CD4-positive, alpha-beta T cell (primary cell): ENCODE measurements around the gene IGFLR1. TPM values are rescaled to one million over a fixed set of nuclear protein-coding genes. Genes with fewer than 3 reads are reported as not detected.

Experiments
- ATAC-seq: fragments of 200-7000 bp; cut with Tn5 transposase; one replicate; pipeline ENCODE4 v1.10.0; 2022; ENCODE audit warnings: mild to moderate bottlenecking; ENCODE audit not compliant: poor library complexity
- CTCF ChIA-PET: fragments of 350-600 bp; sonication (Branson Sonifier 250); formaldehyde crosslinking; loops from one replicate; lab custom pipeline; 2021; ENCODE audit warnings: antibody characterized with exemption, inconsistent platforms; lab: Charles Lee
- POLR2A ChIA-PET: fragments of 350-600 bp; sonication (Branson Sonifier 250); formaldehyde crosslinking; loops from one replicate; lab custom pipeline; 2021; ENCODE audit warnings: antibody characterized with exemption, inconsistent platforms; lab: Charles Lee
- DNase-seq, 14 experiments: peaks; one replicate each; pipeline ENCODE4 v3.0.0-alpha.2; 2013 to 2020; ENCODE audit warnings: mixed read lengths in 2 of 14
- H3K27ac ChIP-seq, 2 donors: one replicate each; pipeline versions ENCODE4 v1.5.1 to v1.7.0; 2013; ENCODE audit warnings: low read length in 2 of 2, low read depth in 1 of 2, mild to moderate bottlenecking in 1 of 2
- H3K27me3 ChIP-seq, 2 experiments: 1 replicate in 1 of 2; 2 replicates in 1 of 2; pipeline versions ENCODE4 v1.6.1 to v1.7.0; 2013; ENCODE audit warnings: low read length in 2 of 2, control low read depth in 1 of 2, mild to moderate bottlenecking in 1 of 2, moderate library complexity in 1 of 2; ENCODE audit not compliant: insufficient read depth in 2 of 2, control insufficient read depth in 1 of 2
- H3K36me3 ChIP-seq: one replicate; pipeline ENCODE4 v1.6.1; 2013; ENCODE audit warnings: low read length, control low read depth; ENCODE audit not compliant: insufficient read depth
- H3K4me1 ChIP-seq: one replicate; pipeline ENCODE4 v1.6.1; 2013; ENCODE audit warnings: low read length, control low read depth; ENCODE audit not compliant: insufficient read depth
- H3K4me3 ChIP-seq: one replicate; pipeline ENCODE4 v1.5.1; 2013; ENCODE audit warnings: mild to moderate bottlenecking, low read length, moderate library complexity
- H3K9me3 ChIP-seq, 2 experiments: 1 replicate in 1 of 2; 2 replicates in 1 of 2; pipeline versions ENCODE4 v1.6.1 to v1.7.0; 2013; ENCODE audit warnings: low read length in 2 of 2, mild to moderate bottlenecking in 2 of 2, control low read depth in 1 of 2, moderate library complexity in 1 of 2; ENCODE audit not compliant: control insufficient read depth in 1 of 2, insufficient read depth in 1 of 2
- H3K27ac Mint-ChIP-seq: one replicate; pipeline ENCODE4 v1.8.0; 2020; ENCODE audit warnings: mixed read lengths
- H3K27me3 Mint-ChIP-seq: one replicate; pipeline ENCODE4 v1.8.0; 2021; ENCODE audit warnings: mixed read lengths
- H3K36me3 Mint-ChIP-seq: one replicate; pipeline ENCODE4 v1.8.0; 2021; ENCODE audit warnings: low read depth, mixed read lengths
- H3K4me1 Mint-ChIP-seq: one replicate; pipeline ENCODE4 v1.8.0; 2021; ENCODE audit warnings: low read depth, mixed read lengths
- H3K4me3 Mint-ChIP-seq: one replicate; pipeline ENCODE4 v1.8.0; 2020; ENCODE audit warnings: mild to moderate bottlenecking, mixed read lengths
- H3K9me3 Mint-ChIP-seq: one replicate; pipeline ENCODE4 v1.8.0; 2020; ENCODE audit warnings: mixed read lengths
- intact Hi-C, 2 experiments: fragments of 100-400 bp; cut with DNase I in 1 of 2; cut with micrococcal nuclease in 1 of 2; formaldehyde crosslinking; loops; one replicate each; pipeline versions ENCODE4 v1.15.1 to v1.9.0; 2023 to 2025; cut with DNase I, micrococcal nuclease
- total RNA-seq, 174 experiments: library from RNA in 2 of 174; stranded (reverse) in 2 of 174; gene quantifications; one replicate each; pipeline ENCODE4 v1.2.3 and lab custom pipeline; 2021 to 2026
- TF ChIP-seq, protein P1 (sequence below): fragments of 200-600 bp; IDR thresholded peaks from one replicate; pipeline ENCODE4 v1.8.0; 2022; ENCODE audit warnings: antibody characterized with exemption, mild to moderate bottlenecking

The IGFLR1 gene
- total RNA-seq, 2 experiments from 2014 or later, result 40.3 to 43.1 TPM

DNA sequence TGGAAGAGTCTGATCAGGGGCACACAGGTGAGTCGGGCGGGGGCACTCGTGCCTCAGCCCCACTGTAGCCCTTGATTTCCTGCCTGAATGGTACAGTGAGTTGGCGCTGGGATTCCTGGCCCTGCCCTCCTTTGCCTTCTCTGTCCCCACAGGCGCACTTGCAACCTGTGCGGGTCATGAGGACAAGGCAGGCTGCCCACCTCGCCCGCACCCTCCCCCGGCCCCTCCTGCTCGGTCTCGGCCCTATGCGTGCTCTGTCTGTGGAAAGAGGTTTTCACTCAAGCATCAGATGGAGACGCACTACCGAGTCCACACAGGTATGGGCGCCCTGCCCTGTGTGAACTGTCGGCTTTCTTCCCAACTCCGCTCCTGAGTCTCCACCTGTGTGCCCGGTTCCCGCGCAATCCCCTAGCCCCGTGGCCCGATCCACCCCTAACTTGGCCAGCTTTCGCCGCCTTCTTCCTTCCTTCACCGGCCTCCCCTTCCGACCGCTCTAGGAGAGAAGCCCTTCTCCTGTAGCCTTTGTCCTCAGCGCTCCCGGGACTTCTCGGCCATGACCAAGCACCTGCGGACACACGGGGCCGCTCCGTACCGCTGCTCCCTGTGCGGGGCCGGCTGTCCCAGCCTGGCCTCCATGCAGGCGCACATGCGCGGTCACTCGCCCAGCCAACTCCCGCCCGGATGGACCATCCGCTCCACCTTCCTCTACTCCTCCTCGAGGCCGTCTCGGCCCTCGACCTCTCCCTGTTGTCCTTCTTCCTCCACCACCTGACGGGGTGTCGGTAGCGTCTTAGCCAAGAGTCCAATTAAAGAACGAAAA lies 26.1 kb downstream of the IGFLR1 start:
- ATAC-seq (no peak), DNase-seq (peak in 3 of 14 experiments; percentile 24 to 54 (median 50))
- peaks cover 26% of the 10 kb centered on the region for H3K36me3 Mint-ChIP-seq
- no peaks in the 10 kb centered on the region for H3K9me3 ChIP-seq
- intact Hi-C loops, result loop anchor here (1.0 to 10.0 kb wide), 7 partner anchors 22 to 451 kb away; partner anchors contain the start of genes COX6B1 (in 1 of the 2), HSPB6 (in 1 of the 2), PROSER3 (in 1 of the 2) and PSENEN (in 1 of the 2)
- TF ChIP-seq, protein P1, sequence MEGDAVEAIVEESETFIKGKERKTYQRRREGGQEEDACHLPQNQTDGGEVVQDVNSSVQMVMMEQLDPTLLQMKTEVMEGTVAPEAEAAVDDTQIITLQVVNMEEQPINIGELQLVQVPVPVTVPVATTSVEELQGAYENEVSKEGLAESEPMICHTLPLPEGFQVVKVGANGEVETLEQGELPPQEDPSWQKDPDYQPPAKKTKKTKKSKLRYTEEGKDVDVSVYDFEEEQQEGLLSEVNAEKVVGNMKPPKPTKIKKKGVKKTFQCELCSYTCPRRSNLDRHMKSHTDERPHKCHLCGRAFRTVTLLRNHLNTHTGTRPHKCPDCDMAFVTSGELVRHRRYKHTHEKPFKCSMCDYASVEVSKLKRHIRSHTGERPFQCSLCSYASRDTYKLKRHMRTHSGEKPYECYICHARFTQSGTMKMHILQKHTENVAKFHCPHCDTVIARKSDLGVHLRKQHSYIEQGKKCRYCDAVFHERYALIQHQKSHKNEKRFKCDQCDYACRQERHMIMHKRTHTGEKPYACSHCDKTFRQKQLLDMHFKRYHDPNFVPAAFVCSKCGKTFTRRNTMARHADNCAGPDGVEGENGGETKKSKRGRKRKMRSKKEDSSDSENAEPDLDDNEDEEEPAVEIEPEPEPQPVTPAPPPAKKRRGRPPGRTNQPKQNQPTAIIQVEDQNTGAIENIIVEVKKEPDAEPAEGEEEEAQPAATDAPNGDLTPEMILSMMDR, result no peak
- peaks cover 79% of the 10 kb centered on the region for H3K4me1 ChIP-seq
- H3K27ac Mint-ChIP-seq, result peak overlapping the region; percentile 89
- no peaks in the 10 kb centered on the region for H3K27me3 ChIP-seq
- no peaks in the 10 kb centered on the region for H3K27me3 Mint-ChIP-seq
- H3K4me3 ChIP-seq, result peak overlapping the region; percentile 96
- ChIA-PET CTCF (interaction anchor here (0.6 to 1.0 kb wide), 4 partner anchors 22 to 214 kb away, joined by 3 to 4 read pairs (median 4); partner anchors contain the start of gene LIN37), POLR2A (interaction anchor here (0.6 to 6.3 kb wide), 4 partner anchors 14 to 461 kb away, joined by 3 to 63 read pairs (median 3); no protein-coding TSS in a partner anchor)
- peak overlapping the region; percentile 93 for H3K4me3 Mint-ChIP-seq
- H3K4me1 Mint-ChIP-seq, result peaks cover 70% of the 10 kb centered on the region
- peaks cover 15% of the 10 kb centered on the region for H3K36me3 ChIP-seq
- H3K9me3 Mint-ChIP-seq, result no peaks in the 10 kb centered on the region
- peak overlapping the region; percentile 73 to 76 for H3K27ac ChIP-seq

DNA sequence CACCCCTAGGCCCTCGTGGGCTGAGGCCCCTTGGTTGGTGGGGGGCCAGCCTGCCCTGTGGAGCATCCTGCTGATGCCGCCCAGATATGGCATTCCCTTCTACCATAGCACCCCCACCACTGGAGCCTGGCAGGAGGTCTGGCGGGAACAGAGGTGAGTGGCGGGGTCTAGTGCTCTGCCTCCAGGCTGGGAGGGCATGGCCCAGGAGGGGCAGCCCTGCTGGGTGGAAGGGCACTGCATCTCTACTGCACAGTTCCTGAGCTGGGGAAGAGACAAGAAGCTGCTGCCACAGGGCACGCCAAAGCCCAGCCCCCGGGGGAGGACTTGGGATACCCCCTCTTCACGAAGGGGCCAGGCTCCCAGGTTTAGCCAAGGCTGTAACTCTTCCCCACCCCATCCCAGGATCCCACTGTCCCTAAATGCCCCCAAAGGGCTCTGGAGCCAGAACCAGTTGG lies 26.9 kb downstream of the IGFLR1 start:
- POLR2A ChIA-PET, result interaction anchor here (0.6 to 6.3 kb wide), 5 partner anchors 13 to 462 kb away, joined by 3 to 63 read pairs (median 3); partner anchors contain the start of gene U2AF1L4
- peaks cover 77% of the 10 kb centered on the region for H3K4me1 Mint-ChIP-seq
- H3K27ac Mint-ChIP-seq, result peak overlapping the region; percentile 89
- H3K36me3 Mint-ChIP-seq, result peaks cover 20% of the 10 kb centered on the region
- Histone ChIP-seq H3K27ac (no peak overlapping the region), H3K27me3 (no peaks in the 10 kb centered on the region), H3K4me1 (peaks cover 87% of the 10 kb centered on the region), H3K4me3 (peak overlapping the region; percentile 96), H3K36me3 (peaks cover 9% of the 10 kb centered on the region), H3K9me3 (no peaks in the 10 kb centered on the region)
- peak overlapping the region; percentile 93 for H3K4me3 Mint-ChIP-seq
- TF ChIP-seq, protein P1, result no peak
- DNase-seq (peak in 1 of 14 experiments; percentile 31), ATAC-seq (no peak)
- H3K27me3 Mint-ChIP-seq, result no peaks in the 10 kb centered on the region
- CTCF ChIA-PET, result interaction anchor here (1.0 kb wide), 2 partner anchors 21 to 33 kb away, joined by 3 to 4 read pairs; partner anchors contain the start of gene LIN37
- H3K9me3 Mint-ChIP-seq, result no peaks in the 10 kb centered on the region
- intact Hi-C loops, result loop anchor here (5.0 to 10.0 kb wide), 3 partner anchors 42 to 451 kb away; partner anchors contain the start of genes COX6B1 (in 1 of the 2), HSPB6 (in 1 of the 2), PROSER3 (in 1 of the 2) and USF2 (in 1 of the 2)

GRCh38 chr19:35714601-35715354 lies 27.5 kb downstream of the IGFLR1 start:
- Histone ChIP-seq H3K27ac (no peak overlapping the region), H3K36me3 (peaks cover 3% of the 10 kb centered on the region), H3K4me3 (no peak overlapping the region), H3K4me1 (peaks cover 88% of the 10 kb centered on the region), H3K27me3 (no peaks in the 10 kb centered on the region), H3K9me3 (no peaks in the 10 kb centered on the region)
- Mint-ChIP-seq H3K4me1 (peaks cover 73% of the 10 kb centered on the region), H3K36me3 (peaks cover 17% of the 10 kb centered on the region), H3K4me3 (peak overlapping the region; percentile 83), H3K9me3 (no peaks in the 10 kb centered on the region), H3K27ac (peak overlapping the region; percentile 89), H3K27me3 (no peaks in the 10 kb centered on the region)
- TF ChIP-seq, protein P1, result no peak
- DNase-seq, result peak in 2 of 14 experiments; percentile 26 to 41
- CTCF ChIA-PET, result no interaction called here
- POLR2A ChIA-PET, result interaction anchor here (1.0 to 6.3 kb wide), 4 partner anchors 12 to 30 kb away, joined by 3 to 63 read pairs (median 4); partner anchors contain the start of gene U2AF1L4
- intact Hi-C loops, result loop anchor here (5.0 to 10.0 kb wide), 3 partner anchors 43 to 450 kb away; partner anchors contain the start of genes COX6B1 (in 1 of the 2), HSPB6 (in 1 of the 2), PROSER3 (in 1 of the 2) and USF2 (in 1 of the 2)
- no peak for ATAC-seq
